ENCODE results near the gene DENND1A.
A peak's percentile ranks its signal among the peaks of the same experiment; 100 is the strongest.

The DENND1A gene

GRCh38 chr9:123796618-123797484 lies 133.1 kb downstream of the DENND1A start:
- no peaks in the 10 kb centered on the region for H3K9me3 Mint-ChIP-seq
- H3K27me3 Mint-ChIP-seq, result no peaks in the 10 kb centered on the region
- peaks cover 17% of the 10 kb centered on the region for H3K4me1 Mint-ChIP-seq
- peak overlapping the region; percentile 22 to 78 for H3K4me3 Mint-ChIP-seq
- no peak overlapping the region for H3K27ac Mint-ChIP-seq
- DNase-seq (no peak), ATAC-seq (no peak)

- ATAC-seq, result peak; percentile 96
- DNase-seq, result peak; percentile 27 to 44
- Mint-ChIP-seq H3K4me3 (peak overlapping the region in 1 of 2 donors; percentile 46), H3K27ac (no peak overlapping the region), H3K4me1 (peaks cover 17% of the 10 kb centered on the region), H3K9me3 (no peaks in the 10 kb centered on the region), H3K27me3 (no peaks in the 10 kb centered on the region)
Measured at GRCh38 chr9:123796094-123796493, 133.8 kb downstream of the DENND1A start.

- no peaks in the 10 kb centered on the region for H3K27me3 Mint-ChIP-seq
Measured at GRCh38 chr9:123795336-123795735, 134.6 kb downstream of the DENND1A start.

GRCh38 chr9:123792501-123792900 lies 137.4 kb downstream of the DENND1A start:
- Mint-ChIP-seq H3K4me3 (no peak overlapping the region), H3K27ac (no peak overlapping the region), H3K27me3 (no peaks in the 10 kb centered on the region), H3K4me1 (peaks cover 17% of the 10 kb centered on the region), H3K9me3 (no peaks in the 10 kb centered on the region)
- DNase-seq, result no peak
- ATAC-seq, result no peak

More at GRCh38 chr9:123795336-123795735, 134.6 kb downstream of the DENND1A start:
- ATAC-seq (no peak), DNase-seq (no peak)
- no peak overlapping the region for H3K4me3 Mint-ChIP-seq
- H3K27ac Mint-ChIP-seq, result no peak overlapping the region
- no peaks in the 10 kb centered on the region for H3K9me3 Mint-ChIP-seq
- peaks cover 17% of the 10 kb centered on the region for H3K4me1 Mint-ChIP-seq

- Mint-ChIP-seq H3K27ac (no peak overlapping the region), H3K4me3 (no peak overlapping the region), H3K4me1 (no peaks in the 10 kb centered on the region), H3K27me3 (no peaks in the 10 kb centered on the region), H3K9me3 (no peaks in the 10 kb centered on the region)
- ATAC-seq (no peak), DNase-seq (no peak)
Measured at GRCh38 chr9:123789554-123790292, 140.2 kb downstream of the DENND1A start.

GRCh38 chr9:123787416-123787815 lies 142.5 kb downstream of the DENND1A start:
- Mint-ChIP-seq H3K27me3 (no peaks in the 10 kb centered on the region), H3K9me3 (no peaks in the 10 kb centered on the region), H3K27ac (no peak overlapping the region), H3K4me3 (no peak overlapping the region), H3K4me1 (no peaks in the 10 kb centered on the region)
- ATAC-seq (no peak), DNase-seq (no peak)

GRCh38 chr9:123784518-123784917 lies 145.4 kb downstream of the DENND1A start:
- Mint-ChIP-seq H3K4me1 (no peaks in the 10 kb centered on the region), H3K4me3 (no peak overlapping the region), H3K27ac (no peak overlapping the region), H3K9me3 (no peaks in the 10 kb centered on the region), H3K27me3 (no peaks in the 10 kb centered on the region)
- DNase-seq (no peak), ATAC-seq (no peak)

- ATAC-seq (no peak), DNase-seq (no peak)
- no peaks in the 10 kb centered on the region for H3K9me3 Mint-ChIP-seq
- H3K27me3 Mint-ChIP-seq, result no peaks in the 10 kb centered on the region
- H3K4me3 Mint-ChIP-seq, result no peak overlapping the region
- H3K27ac Mint-ChIP-seq, result no peak overlapping the region
- peaks cover 12% of the 10 kb centered on the region for H3K4me1 Mint-ChIP-seq
Measured at GRCh38 chr9:123778232-123778902, 151.6 kb downstream of the DENND1A start.

- peaks cover 12% of the 10 kb centered on the region for H3K4me1 Mint-ChIP-seq
- H3K27ac Mint-ChIP-seq, result peak overlapping the region in 1 of 2 donors; percentile 19
- ATAC-seq (no peak), DNase-seq (no peak)
- H3K4me3 Mint-ChIP-seq, result no peak overlapping the region
- H3K27me3 Mint-ChIP-seq, result no peaks in the 10 kb centered on the region
- H3K9me3 Mint-ChIP-seq, result no peaks in the 10 kb centered on the region
Measured at GRCh38 chr9:123776708-123777537, 153.0 kb downstream of the DENND1A start.

- H3K27me3 Mint-ChIP-seq, result no peaks in the 10 kb centered on the region
- DNase-seq, result no peak
- H3K4me3 Mint-ChIP-seq, result no peak overlapping the region
- no peak overlapping the region for H3K27ac Mint-ChIP-seq
- ATAC-seq, result no peak
- H3K9me3 Mint-ChIP-seq, result no peaks in the 10 kb centered on the region
- peaks cover 12% of the 10 kb centered on the region for H3K4me1 Mint-ChIP-seq
Measured at GRCh38 chr9:123775289-123776284, 154.3 kb downstream of the DENND1A start.

- Mint-ChIP-seq H3K9me3 (no peaks in the 10 kb centered on the region), H3K4me1 (peaks cover 12% of the 10 kb centered on the region), H3K4me3 (no peak overlapping the region), H3K27me3 (no peaks in the 10 kb centered on the region), H3K27ac (no peak overlapping the region)
- no peak for ATAC-seq
- DNase-seq, result no peak
Measured at GRCh38 chr9:123773783-123774182, 156.1 kb downstream of the DENND1A start.

GRCh38 chr9:123772967-123773366 lies 157.0 kb downstream of the DENND1A start:
- peaks cover 12% of the 10 kb centered on the region for H3K4me1 Mint-ChIP-seq
- H3K9me3 Mint-ChIP-seq, result no peaks in the 10 kb centered on the region
- DNase-seq, result no peak
- H3K4me3 Mint-ChIP-seq, result no peak overlapping the region
- no peak for ATAC-seq
- no peaks in the 10 kb centered on the region for H3K27me3 Mint-ChIP-seq
- H3K27ac Mint-ChIP-seq, result no peak overlapping the region

GRCh38 chr9:123772374-123772773 lies 157.6 kb downstream of the DENND1A start:
- Mint-ChIP-seq H3K27me3 (no peaks in the 10 kb centered on the region), H3K9me3 (no peaks in the 10 kb centered on the region), H3K27ac (no peak overlapping the region), H3K4me3 (no peak overlapping the region), H3K4me1 (peaks cover 12% of the 10 kb centered on the region)
- ATAC-seq, result no peak
- DNase-seq, result no peak

- no peaks in the 10 kb centered on the region for H3K9me3 Mint-ChIP-seq
- no peaks in the 10 kb centered on the region for H3K27me3 Mint-ChIP-seq
- H3K4me3 Mint-ChIP-seq, result no peak overlapping the region
- peaks cover 12% of the 10 kb centered on the region for H3K4me1 Mint-ChIP-seq
- no peak overlapping the region for H3K27ac Mint-ChIP-seq
- no peak for DNase-seq
- ATAC-seq, result no peak
Measured at GRCh38 chr9:123771690-123772089, 158.2 kb downstream of the DENND1A start.
